PC-3 (cell line): ENCODE measurements around the gene TK2.

Experiments used
- CTCF ChIP-seq: fragments of 300-600 bp; sonication (generic); conservative IDR thresholded peaks from 2 replicates; pipeline ENCODE4 v1.5.1; 2017; ENCODE audit warnings: antibody characterized with exemption, low read depth, mild to moderate bottlenecking, low read length
- EZH2 ChIP-seq: fragments of 300-600 bp; sonication (generic); IDR thresholded peaks from one replicate; pipeline ENCODE4 v1.6.1; 2017; ENCODE audit warnings: antibody characterized with exemption, mild to moderate bottlenecking, low read length; ENCODE audit not compliant: unreplicated experiment

GRCh38 chr16:66544016-66544757 lies 5.7 kb downstream of the TK2 start:
- TF ChIP-seq CTCF, result no peak
- no peak for TF ChIP-seq EZH2
